LoVo (cell line): ENCODE data around the gene ADIPOR2.
"Not testable (repeated sequence)": the region's sequence is repeated elsewhere in the genome, so short reads cannot be mapped to it uniquely, and the experiment has no call there.

Experiments
- DNase-seq: peaks from one replicate; pipeline ENCODE4 v3.0.0-alpha.2; 2016; ENCODE audit warnings: low spot score

The ADIPOR2 gene

GRCh38 chr12:1705774-1706631 lies 15.1 kb downstream of the ADIPOR2 start:
- DNase-seq, result no peak

GRCh38 chr12:1706632-1706980 lies 15.7 kb downstream of the ADIPOR2 start:
- peak; percentile 22 for DNase-seq

GRCh38 chr12:1707051-1707450 lies 16.2 kb downstream of the ADIPOR2 start:
- no peak for DNase-seq

- not testable (repeated sequence) for DNase-seq
These were observed 19.1 kb downstream of the ADIPOR2 start for GRCh38 chr12:1709968-1710367.

- not testable (repeated sequence) for DNase-seq
These were observed 20.0 kb downstream of the ADIPOR2 start for GRCh38 chr12:1710870-1711269.

- DNase-seq, result not testable (repeated sequence)
These were observed 20.8 kb downstream of the ADIPOR2 start for GRCh38 chr12:1711536-1712211.

GRCh38 chr12:1712305-1712704 lies 21.4 kb downstream of the ADIPOR2 start:
- DNase-seq, result not testable (repeated sequence)

- DNase-seq, result not testable (repeated sequence)
These were observed 22.0 kb downstream of the ADIPOR2 start for GRCh38 chr12:1712852-1713251.

GRCh38 chr12:1713783-1714348 lies 23.0 kb downstream of the ADIPOR2 start:
- not testable (repeated sequence) for DNase-seq

- not testable (repeated sequence) for DNase-seq
These were observed 24.6 kb downstream of the ADIPOR2 start for GRCh38 chr12:1715459-1715858.

- no peak for DNase-seq
These were observed 25.5 kb downstream of the ADIPOR2 start for GRCh38 chr12:1716215-1716862.

- DNase-seq, result no peak
These were observed 26.0 kb downstream of the ADIPOR2 start for GRCh38 chr12:1716911-1717310.

GRCh38 chr12:1719139-1719538 lies 28.3 kb downstream of the ADIPOR2 start:
- DNase-seq, result no peak

- no peak for DNase-seq
These were observed 29.6 kb downstream of the ADIPOR2 start for GRCh38 chr12:1720494-1720893.

- DNase-seq, result no peak
These were observed 32.9 kb downstream of the ADIPOR2 start for GRCh38 chr12:1723721-1724120.

- DNase-seq, result no peak
These were observed 33.4 kb downstream of the ADIPOR2 start for GRCh38 chr12:1724250-1724649.

GRCh38 chr12:1726753-1727152 lies 35.9 kb downstream of the ADIPOR2 start:
- no peak for DNase-seq

- DNase-seq, result no peak
These were observed 38.0 kb downstream of the ADIPOR2 start for GRCh38 chr12:1728824-1729223.

GRCh38 chr12:1731019-1731687 lies 40.3 kb downstream of the ADIPOR2 start:
- DNase-seq, result no peak

- DNase-seq, result not testable (repeated sequence)
These were observed 40.8 kb downstream of the ADIPOR2 start for GRCh38 chr12:1731688-1732078.

- DNase-seq, result no peak
These were observed 42.0 kb downstream of the ADIPOR2 start for GRCh38 chr12:1732914-1733313.

- not testable (repeated sequence) for DNase-seq
These were observed 42.8 kb downstream of the ADIPOR2 start for GRCh38 chr12:1733712-1734111.
